Left cardiac atrium (tissue), 4 donors: ENCODE results near the gene CBL. TPM values are rescaled to one million over a fixed set of nuclear protein-coding genes. Genes with fewer than 3 reads are reported as not detected.

Experiments
- ATAC-seq, 2 donors: fragments of 200-7000 bp; cut with Tn5 transposase; one replicate each; pipeline ENCODE4 v1.9.1; 2020; ENCODE audit warnings: mild to moderate bottlenecking in 2 of 2, moderate library complexity in 2 of 2
- DNase-seq: peaks from one replicate; pipeline ENCODE4 v3.0.0-alpha.2; 2020
- intact Hi-C, 2 donors: fragments of 100-400 bp; cut with DNase I; formaldehyde crosslinking; loops; one replicate each; pipeline versions ENCODE4 v1.14.1 to v1.15.1; 2022 to 2023
- total RNA-seq, 2 donors: library from RNA; stranded (reverse); fragmentation: NEBNext Ultra II Directional; extraction: Animal tissue kit (Norgen Biotek cat#: 25700); gene quantifications; one replicate each; pipeline ENCODE4 v1.2.1, GENCODE V29; 2021
- donor health status: DM: no; HTN: yes; CAD: no.
- donor health status: DM: no; HTN: yes; CAD: no; lungs with severe emphysema.
- donor health status: DM: yes; HTN: yes; CAD: no.
- donor health status: Dilated cardiomyopathy.

Gene CBL
- total RNA-seq, 2 donors from 2014 or later, result 11.1 to 13.8 TPM

DNA sequence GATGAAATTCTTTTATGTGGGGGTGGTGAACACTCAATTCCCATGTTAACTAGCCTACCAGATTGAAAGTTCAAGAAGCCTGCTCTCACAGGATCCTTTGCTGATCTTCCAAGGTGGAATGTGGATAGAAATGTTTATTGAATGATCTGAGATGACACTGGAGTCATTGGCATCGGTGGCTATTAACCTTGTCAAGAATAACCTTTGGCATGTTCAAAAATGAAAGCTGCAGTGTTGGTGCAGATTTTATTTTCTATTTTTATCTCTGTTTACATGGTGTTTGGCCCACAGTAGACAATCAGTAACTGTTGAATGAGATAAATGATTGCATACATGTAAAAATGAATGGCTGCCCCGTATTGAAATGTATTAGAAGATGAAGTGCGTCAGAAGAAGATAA is 91.8 kb downstream of the CBL start:
- ATAC-seq (no peak), DNase-seq (no peak)
- intact Hi-C loops, result no loop called here

DNA sequence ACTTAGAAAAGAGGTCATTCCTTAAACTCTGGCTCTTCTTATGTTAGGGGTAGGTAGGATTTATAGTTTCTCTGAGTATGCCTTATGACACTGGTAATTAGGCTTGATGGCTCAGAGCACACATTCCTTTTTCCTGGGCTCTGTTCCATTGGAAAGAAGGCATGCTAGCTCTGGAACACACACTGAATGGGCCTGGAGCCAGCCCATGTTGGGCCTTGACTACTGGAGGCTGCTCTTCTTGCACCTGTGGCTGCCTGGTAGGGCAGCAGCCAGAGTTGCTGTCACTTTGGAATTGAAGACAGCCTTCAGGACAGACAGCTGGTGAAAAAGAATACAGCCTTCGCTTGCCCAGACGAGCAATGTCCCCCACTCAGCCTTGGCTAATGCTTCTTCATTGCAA is 92.6 kb downstream of the CBL start:
- intact Hi-C loops, result no loop called here
- ATAC-seq, result peak; percentile 81 to 92
- DNase-seq, result no peak

DNA sequence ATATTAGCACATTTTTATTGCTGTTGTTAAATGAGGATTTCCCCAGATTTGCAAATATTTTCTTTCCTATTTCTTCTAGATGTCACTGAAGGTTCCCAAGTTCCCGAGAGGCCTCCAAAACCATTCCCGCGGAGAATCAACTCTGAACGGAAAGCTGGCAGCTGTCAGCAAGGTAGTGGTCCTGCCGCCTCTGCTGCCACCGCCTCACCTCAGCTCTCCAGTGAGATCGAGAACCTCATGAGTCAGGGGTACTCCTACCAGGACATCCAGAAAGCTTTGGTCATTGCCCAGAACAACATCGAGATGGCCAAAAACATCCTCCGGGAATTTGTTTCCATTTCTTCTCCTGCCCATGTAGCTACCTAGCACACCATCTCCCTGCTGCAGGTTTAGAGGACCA is 93.3 kb downstream of the CBL start:
- no peak for ATAC-seq
- intact Hi-C loops, result no loop called here

DNA sequence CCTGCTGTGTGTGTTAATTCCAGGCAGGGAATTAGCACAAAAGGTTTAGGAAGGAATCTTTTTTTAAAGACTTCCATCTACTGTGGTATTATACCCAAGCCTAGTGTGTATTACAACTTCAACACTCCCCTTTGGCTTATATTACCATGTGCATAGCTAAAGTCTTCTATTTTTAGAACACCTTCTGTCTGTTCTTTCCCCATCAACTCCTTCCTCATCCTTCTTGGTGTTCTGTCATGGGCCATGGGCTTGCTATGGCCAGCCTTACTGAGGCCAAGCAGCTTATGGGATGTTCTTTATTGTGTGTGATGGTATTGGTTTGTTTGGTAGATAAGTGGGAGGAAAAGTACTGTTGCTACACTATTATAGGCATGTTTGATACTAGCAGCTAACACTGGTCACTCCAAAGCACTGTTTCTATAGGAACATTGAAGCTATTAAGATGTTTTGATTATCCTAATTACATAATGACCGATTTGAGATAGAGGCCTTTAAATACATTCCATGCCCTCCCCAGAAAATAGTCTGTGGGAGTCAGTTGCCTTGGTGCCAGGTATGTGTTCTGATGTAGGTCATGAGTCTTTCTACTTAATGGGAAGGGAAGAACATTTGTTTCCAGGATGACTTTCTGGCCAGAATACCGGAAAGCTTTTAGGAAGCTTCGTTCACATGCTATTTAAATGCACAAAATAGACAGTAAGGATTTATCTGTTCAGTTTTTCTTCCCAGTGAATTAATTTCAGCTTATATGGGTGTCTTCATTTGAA is 94.2 kb downstream of the CBL start:
- intact Hi-C loops, result no loop called here
- peak; percentile 21 to 28 for ATAC-seq

More for the DNA sequence above, 93.3 kb downstream of the CBL start:
- no peak for DNase-seq

DNA sequence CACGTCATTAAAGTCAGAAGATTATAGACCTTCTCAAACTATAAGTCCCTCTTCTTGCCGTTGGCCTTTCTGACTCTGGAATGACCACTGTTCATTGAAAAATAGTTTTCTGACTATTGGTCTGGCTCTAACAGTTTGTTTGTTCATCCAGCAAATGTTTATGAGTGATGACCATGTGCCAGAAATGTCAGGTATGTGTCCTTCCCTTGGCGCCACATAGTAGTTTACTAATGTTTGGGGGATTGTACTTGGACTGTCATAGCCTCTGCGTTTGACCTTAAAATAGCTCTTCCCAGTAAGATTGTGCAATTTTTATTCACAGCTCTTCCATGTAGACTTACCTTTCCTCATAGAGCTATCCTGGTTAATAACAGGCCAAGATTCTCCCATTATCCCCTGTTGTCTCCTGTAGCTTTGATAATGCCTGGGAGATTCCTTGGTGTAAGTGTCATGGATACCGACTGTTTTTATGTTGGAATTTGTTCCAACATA is 97.1 kb downstream of the CBL start:
- no peak for ATAC-seq
- no peak for DNase-seq
- intact Hi-C loops, result no loop called here

More for the DNA sequence above, 94.2 kb downstream of the CBL start:
- no peak for DNase-seq

DNA sequence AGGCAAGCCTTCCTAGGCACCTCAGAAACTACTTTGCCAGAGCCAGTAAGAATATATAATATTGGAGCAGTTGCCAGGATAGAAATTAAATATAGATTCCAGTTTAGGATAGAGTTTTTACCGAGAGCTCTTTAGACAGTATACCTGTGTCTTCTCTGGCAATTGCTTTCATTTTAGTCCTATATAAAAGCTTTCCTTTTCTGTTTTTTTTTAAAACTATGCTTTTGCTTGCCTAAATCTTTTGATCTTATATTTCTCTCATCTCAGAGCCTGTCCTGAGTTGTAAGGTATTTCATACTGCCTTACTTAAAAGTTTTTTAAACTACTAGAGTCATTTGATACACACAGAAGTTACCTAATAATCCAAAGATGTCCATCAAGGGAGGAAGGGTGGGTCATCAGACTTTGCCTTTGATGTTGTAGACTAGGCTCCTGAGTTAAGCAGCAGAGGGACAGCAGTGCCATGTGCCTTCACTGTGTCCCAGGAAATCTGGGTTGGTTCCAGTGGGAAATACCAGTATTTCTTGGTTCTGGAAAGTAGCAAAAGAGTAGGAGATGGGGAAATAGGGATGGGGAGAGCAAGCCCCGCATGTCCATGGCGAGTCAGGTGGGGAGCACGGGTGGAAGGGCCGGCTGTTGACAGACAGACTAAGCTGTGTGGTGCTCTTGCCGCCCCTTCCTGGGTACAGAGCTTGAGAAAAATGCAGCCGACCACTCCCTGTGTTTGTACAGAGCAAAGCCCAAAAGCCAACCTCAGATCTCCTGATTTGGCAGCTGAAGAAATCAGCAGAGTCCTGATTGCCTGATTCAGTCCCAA is 99.6 kb downstream of the CBL start:
- ATAC-seq (peak in 1 of 2 donors; percentile 17), DNase-seq (no peak)
- intact Hi-C loops, result no loop called here

DNA sequence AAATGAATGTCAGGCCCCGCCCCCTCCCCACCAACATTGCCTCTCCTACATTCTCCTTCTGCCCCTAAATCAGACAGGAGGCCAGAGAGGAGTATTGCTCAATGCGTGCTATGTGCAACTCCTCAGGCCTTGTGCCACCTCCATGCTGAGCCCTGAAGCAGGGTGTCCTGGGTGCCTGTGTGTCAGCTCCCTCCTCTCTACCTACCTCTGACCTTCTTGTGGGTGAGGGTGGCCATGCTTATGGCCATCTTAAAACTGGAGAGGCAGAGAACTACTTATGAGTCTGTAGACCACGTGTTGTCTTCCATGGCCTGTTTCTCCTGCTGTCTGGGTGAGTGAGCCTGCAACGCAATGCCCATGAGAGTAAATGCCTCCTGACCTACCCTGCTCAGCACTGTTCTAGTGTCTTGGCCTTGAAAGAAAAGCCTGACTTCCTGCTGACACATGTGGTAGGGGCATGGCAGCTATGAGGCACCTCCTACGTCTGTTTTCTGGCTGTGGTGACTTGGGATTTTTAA is 100.3 kb downstream of the CBL start:
- ATAC-seq, result peak; percentile 30 to 86
- no peak for DNase-seq
- intact Hi-C loops, result no loop called here

DNA sequence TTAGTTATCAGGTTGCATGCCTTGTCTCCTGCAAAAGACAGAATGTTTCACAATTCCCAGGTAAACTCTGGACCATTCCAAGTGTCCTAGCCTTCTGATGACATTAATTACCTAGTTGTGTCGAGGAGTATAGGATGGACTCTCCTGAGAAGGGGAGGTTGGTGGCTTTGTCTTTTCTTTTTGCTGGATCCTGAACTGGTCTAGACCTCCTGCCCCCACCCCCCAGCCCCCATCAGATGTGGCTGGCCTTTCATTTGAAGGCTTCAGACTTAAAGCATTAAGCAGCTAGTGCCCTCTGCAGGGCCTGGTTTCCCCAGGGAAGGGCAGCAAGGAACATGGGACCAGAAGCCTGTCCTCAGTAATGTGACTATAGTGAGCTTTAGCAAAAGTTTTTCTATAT is 101.1 kb downstream of the CBL start:
- ATAC-seq, result no peak
- DNase-seq, result no peak

DNA sequence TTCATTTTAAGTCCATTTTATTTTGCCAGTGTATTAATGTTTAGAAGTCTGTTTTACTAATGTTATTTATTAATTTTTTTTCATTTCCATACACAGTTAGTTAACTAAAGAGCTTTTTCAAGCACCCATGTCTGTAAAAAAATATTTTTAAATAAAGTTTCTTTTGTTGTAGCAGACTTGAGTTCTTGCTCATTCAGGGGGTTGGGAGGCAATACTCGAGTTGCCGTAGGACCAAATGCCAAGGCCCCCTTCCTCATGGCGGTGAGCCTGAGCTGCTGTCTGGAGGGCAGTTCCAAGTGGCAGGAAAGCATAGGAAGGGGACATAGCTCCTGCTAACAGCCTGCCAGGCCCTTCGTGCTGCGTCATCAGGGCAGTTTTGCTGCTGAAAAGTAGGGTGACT is 101.8 kb downstream of the CBL start:
- no peak for DNase-seq
- ATAC-seq, result no peak
- intact Hi-C loops, result no loop called here

More for the DNA sequence above, 101.1 kb downstream of the CBL start:
- intact Hi-C loops, result no loop called here

DNA sequence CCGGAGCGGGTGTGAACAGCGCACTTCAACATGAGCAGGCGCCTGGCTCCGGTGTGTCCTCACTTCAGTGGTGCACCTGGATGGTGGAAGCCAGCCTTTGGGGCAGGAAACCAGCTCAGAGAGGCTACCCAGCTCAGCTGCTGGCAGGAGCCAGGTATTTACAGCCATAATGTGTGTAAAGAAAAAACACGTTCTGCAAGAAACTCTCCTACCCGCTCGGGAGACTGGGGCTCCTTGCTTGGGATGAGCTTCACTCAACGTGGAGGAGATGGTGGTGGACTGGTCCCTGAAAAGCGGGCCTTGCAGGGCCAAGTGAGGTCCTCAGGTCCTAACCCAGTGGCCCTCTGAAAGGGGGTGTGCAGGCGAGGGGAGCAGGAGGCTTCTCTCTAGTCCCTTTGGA is 103.3 kb downstream of the CBL start:
- intact Hi-C loops, result no loop called here
- no peak for DNase-seq
- ATAC-seq, result no peak

DNA sequence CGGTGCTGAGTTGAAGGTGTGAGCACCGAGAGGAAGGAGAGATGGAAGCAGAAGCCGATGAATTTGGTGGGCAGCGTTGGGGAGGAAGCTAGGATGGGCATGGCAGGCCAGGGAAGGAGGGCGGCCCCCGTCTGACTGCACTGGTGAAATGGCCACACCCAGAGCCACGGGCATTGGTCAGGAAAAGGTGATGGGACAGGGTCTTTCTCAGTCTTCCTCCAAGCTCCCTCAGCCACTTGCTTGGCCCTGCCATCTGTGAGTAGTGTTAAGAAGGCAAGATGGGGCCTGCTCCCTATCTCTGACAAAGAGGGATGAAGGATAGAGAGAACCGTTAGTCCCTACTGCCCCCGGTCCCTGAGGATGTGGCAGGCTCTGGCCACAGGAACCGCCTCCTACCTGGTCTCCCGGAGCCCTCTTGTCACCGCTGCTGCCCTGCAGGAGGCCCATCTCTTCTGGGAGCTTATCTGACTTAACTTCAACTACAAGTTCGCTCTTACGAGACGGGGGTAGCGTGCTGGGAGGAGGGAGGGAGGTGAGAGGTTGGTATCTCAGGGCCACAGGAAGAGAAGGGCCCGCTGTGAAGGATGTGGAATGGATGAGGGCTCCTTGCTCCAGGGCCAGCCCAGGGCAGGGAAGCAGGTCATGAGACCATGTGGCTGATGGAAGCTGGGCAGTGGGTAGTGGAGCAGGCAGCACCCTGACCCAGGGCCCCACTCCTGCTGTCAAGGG is 104.0 kb downstream of the CBL start:
- ATAC-seq (no peak), DNase-seq (no peak)
- intact Hi-C loops, result no loop called here

DNA sequence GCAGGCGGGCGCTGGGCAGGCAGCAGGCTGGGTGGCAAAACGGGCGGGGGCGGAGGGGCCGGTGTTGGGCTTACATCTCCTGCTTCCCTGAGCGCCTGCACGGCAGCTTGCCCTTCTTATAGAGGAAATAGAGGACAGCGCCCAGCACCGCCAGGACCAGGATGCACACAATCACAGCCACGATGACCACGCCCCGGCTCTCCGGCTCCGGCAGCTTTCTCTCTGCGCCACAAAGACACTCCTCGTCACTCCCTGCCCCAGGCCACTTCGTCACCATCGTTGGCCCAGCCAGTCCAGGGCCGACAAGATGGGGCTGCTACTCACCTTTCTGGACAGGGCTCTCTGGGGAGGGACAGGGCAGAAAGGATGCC is 104.5 kb downstream of the CBL start:
- DNase-seq (no peak), ATAC-seq (no peak)
- intact Hi-C loops, result no loop called here

DNA sequence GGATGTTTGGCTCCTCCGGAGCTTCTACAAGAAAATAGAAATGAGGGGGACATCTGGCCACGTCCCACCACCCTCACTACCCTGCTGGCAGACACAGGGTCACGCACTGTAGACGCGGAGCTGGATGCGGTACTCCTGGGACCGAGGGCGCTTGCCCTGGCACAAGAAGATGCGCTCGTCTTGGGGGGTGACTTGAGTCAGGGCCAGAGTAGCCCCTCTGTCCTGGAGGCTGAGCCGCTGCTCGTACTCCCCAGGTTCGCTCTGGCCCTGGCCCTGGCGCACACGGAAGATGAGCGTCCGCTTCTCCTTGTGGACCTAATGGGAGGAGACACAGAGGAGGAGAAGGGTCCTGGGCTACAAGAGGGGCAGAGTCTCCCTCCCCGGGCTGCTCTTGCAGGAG is 108.6 kb downstream of the CBL start:
- no peak for DNase-seq
- no peak for ATAC-seq

DNA sequence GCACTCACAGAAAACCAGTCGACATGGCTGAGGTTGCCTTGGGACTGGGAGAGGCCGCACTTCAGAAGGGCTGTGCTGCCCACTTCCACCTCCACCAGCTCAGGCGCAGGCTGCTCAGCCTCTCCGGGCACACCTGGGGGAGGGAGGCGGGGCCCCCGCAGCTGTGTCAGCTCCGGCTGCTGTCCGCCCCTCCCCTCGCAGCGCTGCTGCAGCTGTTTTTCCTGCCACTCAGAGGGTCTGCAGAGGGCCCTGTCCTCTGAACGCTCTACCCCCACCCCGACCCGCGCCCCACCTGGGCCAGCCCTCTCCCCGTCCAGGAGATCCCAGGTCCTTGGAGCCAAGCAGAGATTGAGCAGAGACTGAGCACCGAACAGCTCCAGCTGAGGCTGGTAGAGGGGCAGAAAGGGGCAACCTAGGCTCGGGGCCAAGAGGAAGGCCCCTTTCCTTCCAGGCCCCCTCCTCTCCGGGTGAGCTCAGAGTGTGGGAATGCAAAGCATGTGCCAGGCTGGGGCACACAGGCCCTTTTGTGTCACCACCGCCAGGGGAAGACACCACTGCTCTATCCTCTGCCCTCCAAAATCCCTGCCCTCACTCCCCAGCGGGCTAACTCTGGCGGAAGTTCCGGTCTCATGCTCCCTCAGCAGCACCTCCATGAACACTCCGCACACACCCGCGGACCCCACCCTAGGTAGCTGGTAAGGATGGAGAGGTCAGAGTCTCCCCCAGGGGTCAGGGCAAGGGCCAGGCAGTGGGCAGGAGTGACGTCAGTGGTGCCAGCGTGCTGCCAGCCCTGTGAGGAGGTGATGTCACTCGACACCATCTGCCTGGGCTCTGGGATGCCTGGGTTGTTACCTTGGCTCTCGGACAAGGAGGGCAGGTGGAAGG is 109.2 kb downstream of the CBL start:
- DNase-seq (peak; percentile 59), ATAC-seq (peak; percentile 53 to 56)
- intact Hi-C loops, result no loop called here

More for the DNA sequence above, 108.6 kb downstream of the CBL start:
- intact Hi-C loops, result no loop called here

DNA sequence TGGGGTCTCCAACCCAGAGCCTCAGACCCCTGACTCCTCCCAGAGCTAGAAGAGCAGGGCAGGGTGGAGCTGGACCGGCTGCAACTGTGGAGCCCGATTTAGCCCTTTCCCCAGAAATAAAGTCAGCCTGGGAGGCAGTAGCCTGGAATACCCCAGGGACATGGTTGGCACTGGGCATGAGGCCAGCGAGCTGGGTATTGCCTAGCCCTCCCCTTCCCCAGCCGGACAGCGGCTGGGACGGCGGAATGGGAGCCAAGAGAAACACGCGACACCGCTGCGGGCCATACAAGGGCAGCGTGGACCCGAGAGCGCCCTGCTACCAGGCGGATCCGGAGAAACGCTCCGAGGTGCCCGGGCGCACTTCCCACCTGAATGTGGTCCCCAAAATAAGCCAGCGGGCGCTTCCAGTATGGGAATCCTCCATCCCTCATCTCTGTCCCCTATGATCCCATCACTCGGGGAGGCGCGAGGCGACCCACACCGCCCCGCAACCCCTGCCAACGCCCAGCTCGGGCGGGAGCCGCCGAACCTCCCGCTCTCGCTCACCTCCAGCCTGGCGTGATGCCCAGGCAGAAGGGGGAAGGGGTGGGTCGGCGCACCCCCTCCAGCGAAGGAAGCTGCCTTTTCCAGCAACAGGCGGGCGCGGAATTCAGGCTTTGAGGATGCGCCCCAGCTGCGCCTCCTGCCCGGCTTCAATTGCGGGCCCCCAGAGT is 110.0 kb downstream of the CBL start:
- DNase-seq, result peak; percentile 74
- ATAC-seq, result peak; percentile 40 to 49

DNA sequence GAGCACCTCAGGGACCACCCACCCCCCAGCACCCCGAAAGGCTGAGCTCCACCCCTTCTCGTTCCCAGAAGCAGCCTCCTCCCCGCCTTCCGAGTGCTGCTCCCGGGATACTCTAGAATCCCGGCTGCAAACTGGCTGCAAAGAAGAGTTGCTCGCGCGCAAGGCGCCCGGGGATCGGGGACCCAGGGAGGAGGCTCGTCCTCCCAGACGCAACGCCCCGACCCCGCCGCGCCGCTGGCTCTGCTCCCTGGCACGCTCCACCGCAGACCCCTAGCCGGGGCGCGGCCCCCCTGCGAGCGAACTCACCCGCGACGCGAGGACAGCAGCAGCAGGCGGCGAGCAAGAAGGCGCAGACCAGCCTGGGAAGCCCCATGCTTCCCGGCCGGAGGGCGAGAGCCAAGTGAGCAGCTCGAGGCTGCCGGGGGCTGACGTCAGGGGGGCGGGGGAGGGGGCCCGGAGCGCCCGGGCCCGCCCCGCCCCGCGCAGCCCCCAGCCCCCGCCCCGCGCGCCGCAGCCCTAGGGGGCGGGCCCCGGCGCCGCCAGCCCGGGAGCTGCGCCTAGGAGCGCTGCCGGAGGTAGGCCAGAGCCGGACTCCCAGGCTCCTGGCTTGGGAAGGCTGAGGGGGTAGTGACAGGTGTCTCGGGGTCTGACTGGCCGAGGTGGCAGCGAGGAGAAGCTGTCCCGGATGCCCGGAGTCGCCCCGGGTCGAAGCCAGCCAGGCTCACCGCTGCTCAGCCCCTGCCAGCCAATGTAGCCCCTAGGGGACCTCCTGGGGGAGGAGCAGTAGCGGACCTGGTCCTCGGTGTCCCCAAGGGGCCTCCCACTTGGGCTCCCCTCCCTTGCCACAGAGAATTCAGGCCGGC is 110.8 kb downstream of the CBL start, which contains the start of gene MCAM:
Gene MCAM, minus strand, starts transcription at position 402 of the 863 bp plus-strand sequence. Its CDS starts 29 bp downstream, at position 373.
- DNase-seq (peak; percentile 69), ATAC-seq (peak; percentile 35 to 42)
- intact Hi-C loops, result no loop called here

More for the DNA sequence above, 110.0 kb downstream of the CBL start:
- intact Hi-C loops, result no loop called here
